GM12873 (cell line): ENCODE results near the gene STX19.

Experiments
- CTCF ChIP-seq: IDR thresholded peaks from 2 replicates; pipeline ENCODE4 v1.5.1; 2012; ENCODE audit warnings: low read depth, mild to moderate bottlenecking, moderate library complexity, low read length, control low read depth; ENCODE audit not compliant: insufficient read depth; ENCODE audit errors: missing control alignments

STX19 gene

GRCh38 chr3:94065819-94066480 lies 37.6 kb upstream of the STX19 start:
- TF ChIP-seq CTCF: no peak

- TF ChIP-seq CTCF: no peak
Measured at GRCh38 chr3:94065122-94065521, 36.7 kb upstream of the STX19 start.

- TF ChIP-seq CTCF: no peak
Measured at GRCh38 chr3:94064243-94064860, 36.0 kb upstream of the STX19 start.

- TF ChIP-seq CTCF: no peak
Measured at GRCh38 chr3:94063496-94064119, 35.2 kb upstream of the STX19 start.

- TF ChIP-seq CTCF: no peak
Measured at GRCh38 chr3:94062513-94063404, 34.4 kb upstream of the STX19 start, which contains the start of the genes DHFR2 and NSUN3. Gene DHFR2, minus strand, starts transcription at chr3:94062916. Its CDS starts 1,405 bp downstream, at chr3:94061511. Gene NSUN3, plus strand, starts transcription at chr3:94063061. Its CDS starts 66 bp downstream, at chr3:94063127.

- no peak for TF ChIP-seq CTCF
Measured at GRCh38 chr3:94061297-94061696, 32.9 kb upstream of the STX19 start.
